Limb (tissue), 2 donors: Measurements from ENCODE around the gene CNTNAP3B.
"Not testable (repeated sequence)": the region's sequence is repeated elsewhere in the genome, so short reads cannot be mapped to it uniquely, and the experiment has no call there.

Experiments
- DNase-seq, 2 donors: peaks; one replicate each; pipeline ENCODE4 v3.0.0-alpha.2; 2016; ENCODE audit errors: extremely low spot score in 2 of 2

CNTNAP3B gene

DNA sequence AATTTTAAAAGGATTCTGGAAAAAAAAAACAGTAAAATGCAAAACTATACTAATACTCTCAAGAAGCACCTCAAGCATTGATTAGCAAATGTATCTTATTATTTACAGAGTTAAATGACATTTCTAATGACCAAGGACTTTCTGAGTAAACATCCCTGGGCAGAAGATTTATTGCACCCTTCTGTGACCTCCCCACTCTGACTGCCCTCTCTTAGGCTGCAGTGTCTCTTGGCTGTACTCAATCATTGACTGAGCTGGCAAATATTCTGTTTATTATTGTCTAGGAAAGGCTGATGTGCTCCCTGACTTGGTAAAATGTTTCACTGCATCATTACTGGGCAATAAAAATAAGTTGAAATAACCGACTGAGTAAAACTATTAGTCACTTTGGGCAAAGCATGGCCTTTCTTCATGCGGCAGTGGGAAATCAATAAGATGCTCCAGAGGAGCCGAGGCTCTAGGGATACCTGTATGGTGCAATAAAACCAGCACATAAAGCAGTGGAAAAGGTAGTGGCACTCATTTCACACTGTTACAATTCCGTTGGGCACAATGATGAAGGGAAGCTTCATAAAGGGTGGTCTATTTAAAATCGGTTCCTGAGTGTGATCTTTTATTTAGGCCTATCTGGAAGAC lies 151.1 kb downstream of the CNTNAP3B start:
- not testable (repeated sequence) for DNase-seq

DNA sequence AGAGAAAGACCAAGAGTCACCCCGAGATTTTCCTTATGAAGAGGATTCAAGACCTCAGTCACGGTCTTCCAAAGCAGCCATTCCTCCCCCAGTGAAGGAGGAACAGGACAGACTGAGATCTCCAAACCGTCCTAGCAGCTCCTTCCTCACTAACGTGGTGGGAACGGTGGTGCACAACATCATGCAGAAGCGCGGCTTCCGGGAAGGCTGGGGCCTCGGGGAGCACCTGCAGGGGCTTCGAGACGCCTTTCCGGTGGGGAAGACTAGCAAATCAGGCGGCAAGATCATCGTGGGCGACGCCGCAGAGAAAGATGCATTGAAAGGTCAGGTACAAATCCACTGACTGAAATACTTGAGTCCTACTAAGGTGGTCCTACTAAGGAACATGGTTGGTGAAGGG lies 154.3 kb downstream of the CNTNAP3B start:
- not testable (repeated sequence) for DNase-seq

DNA sequence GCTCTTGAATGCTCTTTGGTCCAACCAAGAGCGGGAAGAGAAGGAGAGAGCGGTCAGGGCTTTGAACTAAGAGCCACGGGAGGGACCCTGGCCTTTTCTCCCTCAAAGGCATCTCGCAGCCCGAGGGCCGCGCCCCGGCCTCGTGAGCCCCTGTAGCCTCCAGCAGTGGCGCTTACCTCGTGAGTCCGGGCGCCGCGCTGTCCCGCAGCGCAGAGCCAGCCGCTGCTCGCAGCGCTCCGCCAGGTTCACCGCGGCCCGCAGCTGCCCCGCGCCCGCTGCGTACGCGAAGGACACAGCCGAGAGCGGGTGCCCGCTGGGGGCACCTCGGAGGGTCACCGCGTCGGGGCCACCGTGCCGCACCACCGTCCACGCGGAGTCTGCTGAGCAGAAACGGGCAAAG lies 176.2 kb downstream of the CNTNAP3B start:
- peak in 1 of 2 donors; percentile 30 for DNase-seq

DNA sequence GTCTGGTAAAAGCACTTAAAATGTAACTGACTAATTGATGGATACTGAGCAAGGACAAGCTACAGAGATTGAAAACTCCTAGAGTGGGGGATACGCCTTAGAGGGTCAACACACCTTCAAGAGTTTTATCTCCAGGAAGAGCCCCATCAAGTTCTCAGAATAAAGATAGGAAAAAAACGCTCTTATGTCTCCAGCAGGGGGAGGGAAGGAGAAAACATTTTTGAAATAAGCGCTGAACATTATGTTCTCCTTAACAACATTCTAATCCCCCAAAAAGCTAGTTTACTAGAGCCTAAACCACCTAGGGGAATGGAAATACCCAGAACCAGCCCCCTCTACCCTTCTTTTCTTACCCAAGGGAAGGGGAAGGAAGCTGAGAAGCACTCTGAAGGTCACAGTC lies 187.5 kb downstream of the CNTNAP3B start:
- DNase-seq = not testable (repeated sequence)

DNA sequence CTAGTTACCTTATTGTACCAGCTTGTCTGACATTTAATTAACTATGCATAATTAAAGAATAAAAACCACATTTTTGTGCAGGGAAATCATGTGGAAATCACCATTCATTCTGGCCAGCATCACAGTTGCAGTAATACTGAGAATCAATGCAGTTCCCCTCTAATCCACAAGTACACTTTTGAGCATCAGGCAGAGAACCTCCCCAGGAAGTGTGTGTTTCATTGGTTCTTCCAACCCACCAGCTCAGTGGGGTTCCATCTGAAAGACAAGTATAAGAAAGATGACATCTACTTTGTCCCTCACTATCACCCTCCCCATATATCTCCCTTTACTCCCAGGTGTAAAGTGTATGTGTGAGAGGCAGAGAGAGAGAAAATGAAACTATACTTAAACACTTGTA lies 191.1 kb downstream of the CNTNAP3B start:
- not testable (repeated sequence) for DNase-seq

DNA sequence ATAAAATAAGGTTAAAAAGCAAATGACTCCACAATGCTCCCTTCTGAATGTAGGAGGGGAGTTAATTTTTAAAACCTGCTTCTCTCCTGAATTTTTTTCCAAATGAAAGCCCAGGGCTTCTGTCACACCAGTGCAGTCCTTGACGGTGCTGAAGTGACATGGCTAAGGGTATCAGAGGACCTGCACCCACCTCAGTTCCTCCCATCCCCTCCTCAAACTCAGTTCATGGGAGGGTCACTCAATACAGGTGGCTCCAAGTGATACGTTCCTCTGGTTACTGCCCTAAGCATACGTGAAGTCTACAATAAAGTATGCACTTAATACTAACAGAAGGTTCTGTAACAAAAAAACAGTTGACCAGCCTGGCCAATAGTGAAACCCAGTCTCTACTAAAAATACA lies 193.5 kb downstream of the CNTNAP3B start:
- DNase-seq = not testable (repeated sequence)

DNA sequence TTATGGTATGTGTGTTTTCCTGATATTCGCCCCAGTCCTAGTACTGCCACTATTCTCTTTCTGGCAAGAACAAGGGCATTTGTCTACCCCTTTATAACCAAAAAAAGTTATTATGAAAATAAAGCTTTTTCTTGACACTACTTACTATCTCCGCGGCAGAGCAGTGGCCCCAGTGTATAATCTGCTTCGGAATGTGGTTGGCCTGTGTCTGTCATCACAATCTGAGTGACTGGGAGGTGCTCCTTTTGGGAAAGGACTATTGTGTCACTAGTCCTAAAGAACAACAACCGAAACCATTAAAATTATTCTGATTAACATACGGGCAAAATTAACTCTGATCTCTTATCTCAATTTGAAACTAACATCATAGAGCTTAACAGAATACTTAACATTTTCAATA lies 200.1 kb downstream of the CNTNAP3B start:
- DNase-seq = not testable (repeated sequence)

DNA sequence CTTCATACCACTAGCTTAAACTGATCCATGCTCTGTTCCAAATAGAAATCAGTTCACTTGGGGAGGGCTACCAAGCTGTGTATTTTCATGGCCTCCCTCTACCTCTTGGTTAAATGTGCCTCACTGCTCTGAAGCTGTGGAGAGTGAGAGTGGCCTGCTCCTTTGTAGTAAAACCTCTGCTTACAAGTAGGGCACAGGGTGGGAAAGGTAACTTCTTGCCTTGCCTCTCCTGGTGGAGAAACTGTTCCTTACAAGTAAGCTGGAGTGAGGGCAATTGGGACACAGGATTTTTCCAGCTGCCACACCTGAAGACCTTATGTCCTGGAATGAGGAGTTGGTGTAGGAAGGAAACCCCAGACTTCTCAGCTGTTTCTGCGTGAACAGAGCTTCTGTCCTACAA lies 211.9 kb downstream of the CNTNAP3B start:
- not testable (repeated sequence) for DNase-seq

DNA sequence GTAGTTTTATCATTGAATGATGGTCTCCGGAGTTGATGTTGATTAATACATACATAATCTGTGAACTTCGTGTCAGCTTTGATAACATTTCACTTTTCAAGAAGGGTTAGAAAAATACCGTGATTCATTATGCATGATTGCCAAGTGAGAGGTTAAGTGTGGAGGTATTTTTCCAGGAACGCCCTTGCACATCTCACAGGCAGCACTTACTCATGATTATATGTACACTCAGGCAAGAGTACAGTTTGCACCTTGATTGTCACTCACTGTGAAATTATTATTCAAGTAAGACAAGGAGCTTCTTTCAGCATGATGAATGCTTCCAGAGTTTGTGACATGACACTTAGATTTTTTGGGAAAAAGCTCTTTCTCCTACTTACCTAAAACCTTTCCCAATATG lies 223.7 kb downstream of the CNTNAP3B start:
- not testable (repeated sequence) for DNase-seq

DNA sequence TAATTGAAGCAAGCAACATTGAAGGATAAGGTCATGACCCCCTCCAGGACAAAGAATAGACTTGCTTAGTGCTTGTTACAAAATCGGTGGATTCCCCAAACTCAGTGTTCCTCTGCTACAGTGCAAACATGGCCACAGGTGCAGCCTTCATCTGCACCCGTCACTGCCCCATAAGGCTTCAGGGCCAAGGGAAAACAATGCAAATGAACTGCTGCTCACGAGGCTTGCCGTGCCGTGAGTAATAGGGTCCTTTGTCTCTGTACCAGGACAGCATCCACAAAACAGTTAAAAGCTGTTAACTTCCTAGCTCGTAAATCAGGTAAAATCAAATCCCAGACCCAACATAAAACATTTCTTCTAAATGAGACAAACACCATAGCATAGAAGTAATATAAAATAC lies 226.5 kb downstream of the CNTNAP3B start:
- DNase-seq = not testable (repeated sequence)

DNA sequence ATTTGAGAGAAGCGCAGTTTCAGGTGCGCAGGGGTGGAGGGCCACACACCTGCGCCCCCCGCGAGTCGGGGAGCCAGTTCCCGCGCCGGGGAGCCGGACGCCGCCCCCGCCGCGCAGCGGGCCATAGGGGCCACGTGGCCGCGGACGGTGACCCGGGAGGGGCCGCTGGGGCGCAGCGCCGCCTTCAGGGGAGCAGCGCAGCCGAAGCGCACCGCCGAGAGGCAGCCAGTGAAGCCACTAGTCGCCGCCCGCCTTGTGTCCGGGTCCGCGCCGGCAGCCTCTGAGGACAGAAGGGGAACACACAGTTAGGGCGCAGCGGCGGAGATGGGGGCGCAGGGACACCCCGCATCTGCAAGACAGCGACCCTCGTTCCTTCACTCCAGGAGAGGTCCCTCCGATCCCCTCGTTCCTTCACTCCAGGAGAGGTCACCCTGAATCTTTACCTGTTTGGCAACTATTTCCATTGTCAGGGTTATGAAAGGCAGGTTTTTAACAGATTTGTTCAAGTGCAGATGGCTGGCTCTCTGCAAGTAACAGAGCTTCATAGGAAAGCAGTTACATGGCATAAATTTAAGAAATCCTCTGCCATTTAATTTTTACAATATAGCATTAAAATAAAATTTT lies 230.4 kb downstream of the CNTNAP3B start:
- DNase-seq = not testable (repeated sequence)

DNA sequence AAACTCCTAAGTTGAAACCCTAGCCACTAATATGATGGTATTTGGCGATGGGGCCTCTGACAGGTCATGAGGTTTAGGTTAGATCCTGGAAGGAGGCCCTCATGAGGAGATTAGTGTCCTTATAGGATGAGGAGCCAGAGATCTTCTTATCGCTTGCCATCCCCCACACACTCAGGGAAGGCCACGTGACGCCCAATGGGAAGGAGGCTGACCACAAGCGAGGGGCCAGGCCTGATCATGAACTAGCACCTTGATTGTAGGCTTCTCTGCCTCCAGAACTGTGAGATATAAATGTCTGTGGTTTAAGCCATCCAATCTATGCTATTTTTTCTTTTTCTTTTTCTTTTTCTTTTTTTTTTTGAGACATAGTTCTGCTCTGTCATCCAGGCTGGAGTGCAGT lies 254.7 kb downstream of the CNTNAP3B start:
- DNase-seq = not testable (repeated sequence)

DNA sequence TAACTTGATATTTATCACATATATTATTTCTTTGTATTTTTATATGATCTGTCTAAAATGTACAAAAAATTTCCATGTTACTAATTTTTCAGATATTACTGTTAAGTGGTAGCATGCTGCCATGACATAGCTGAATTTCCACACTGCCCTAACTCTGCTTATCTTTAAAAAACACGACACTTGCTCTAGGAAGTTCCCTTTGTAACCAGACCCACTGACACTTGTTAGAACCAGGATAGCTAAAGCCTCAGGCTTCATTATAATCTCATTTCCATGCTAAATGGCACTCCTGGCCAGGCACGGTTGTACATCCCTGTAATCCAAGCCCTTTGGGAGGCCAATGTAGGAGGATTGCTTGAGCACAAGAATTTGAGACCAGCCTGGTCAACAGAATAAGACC lies 273.8 kb downstream of the CNTNAP3B start:
- not testable (repeated sequence) for DNase-seq

DNA sequence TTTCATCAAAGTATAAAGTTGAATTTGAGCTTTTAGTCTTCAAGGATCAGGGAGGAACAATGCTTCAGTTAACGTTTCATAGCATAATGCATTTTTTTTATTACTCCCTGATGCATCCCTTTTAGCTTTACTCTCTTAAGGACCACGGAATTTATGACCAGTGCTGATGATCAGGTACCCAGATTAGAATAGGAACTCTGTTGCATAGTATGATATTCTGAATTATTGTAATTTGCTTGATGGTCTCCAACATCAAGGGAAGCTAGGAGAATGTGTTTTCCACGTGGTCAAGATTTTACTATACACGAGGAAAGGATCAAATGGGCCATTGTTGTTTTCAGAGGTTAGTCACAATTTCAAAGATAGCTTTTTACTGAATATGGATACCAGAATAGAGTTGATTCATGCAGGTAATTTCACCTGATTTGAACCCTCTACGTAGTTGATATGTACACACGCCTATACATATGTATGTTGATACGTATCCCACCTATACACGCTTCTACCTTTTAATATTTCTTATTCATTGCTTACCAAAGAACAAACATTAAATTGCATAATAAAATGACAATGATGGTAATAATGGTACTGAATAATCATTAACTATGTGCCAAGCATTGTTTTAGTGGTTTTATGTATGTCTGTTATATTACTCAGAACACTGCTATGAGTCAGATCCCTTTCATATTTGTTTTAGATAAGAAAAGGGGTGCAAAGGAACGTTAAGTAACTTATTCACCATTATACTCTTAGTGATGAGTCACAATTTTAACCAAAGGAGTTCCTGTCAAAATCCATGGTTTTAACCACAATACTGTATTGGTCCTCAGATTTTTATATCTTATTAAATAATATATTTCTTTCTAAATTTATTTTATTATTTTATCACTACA lies 277.1 kb downstream of the CNTNAP3B start:
- not testable (repeated sequence) for DNase-seq

DNA sequence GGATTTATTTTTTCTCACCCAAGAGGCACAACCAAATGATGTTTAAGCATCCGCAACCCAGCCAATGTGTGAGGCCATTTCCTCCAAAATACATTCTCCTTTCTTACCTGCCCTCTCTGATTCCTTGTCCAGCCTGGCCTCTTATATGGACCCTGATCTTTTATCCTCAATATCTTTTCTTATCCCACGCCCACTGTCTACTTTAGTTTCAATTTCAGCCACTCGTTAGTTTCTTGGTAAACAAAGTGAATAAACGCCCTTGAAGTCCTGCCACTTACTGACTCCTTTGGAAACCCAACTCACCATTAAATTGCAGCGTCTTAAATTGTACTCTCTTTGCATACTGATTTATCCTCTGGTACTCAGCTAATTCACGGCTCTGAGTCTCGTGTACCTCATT lies 281.4 kb downstream of the CNTNAP3B start:
- not testable (repeated sequence) for DNase-seq
